ENCODE results near the gene TBC1D22A. TPM values are rescaled to one million over a fixed set of nuclear protein-coding genes. Genes with fewer than 3 reads are reported as not detected.

TBC1D22A gene
- polyA plus RNA-seq, 1 donor from 2014 or later = 9.3 TPM

GRCh38 chr22:47064016-47064415 lies 301.6 kb downstream of the TBC1D22A start:
- no peak overlapping the region for H2AFZ ChIP-seq (ENCODE audit: low read depth, low read length)
- no peaks in the 10 kb centered on the region for H3K79me2 ChIP-seq (replicated peaks; ENCODE audit: insufficient read depth, low read length)
- H3K9me2 ChIP-seq (ENCODE audit: insufficient read depth, low read length) = no peaks in the 10 kb centered on the region
- H3K9me3 ChIP-seq (ENCODE audit: low read length) = no peaks in the 10 kb centered on the region
- no peaks in the 10 kb centered on the region for H3K36me3 ChIP-seq (ENCODE audit: insufficient read depth, low read length)
- H3F3A ChIP-seq (ENCODE audit: insufficient read depth, low read length, poor library complexity, severe bottlenecking) = no peaks in the 10 kb centered on the region
- no peak for TF ChIP-seq SMC3 (conservative IDR thresholded peaks at IDR 0.05; ENCODE audit: poor library complexity)
- no peak for TF ChIP-seq MXI1 (conservative IDR thresholded peaks at IDR 0.05; ENCODE audit: poor library complexity, severe bottlenecking)
- TF ChIP-seq EZH2 (IDR thresholded peaks at IDR 0.05; ENCODE audit: borderline replicate concordance, insufficient read depth, low read length, poor library complexity, severe bottlenecking) = no peak
- TF ChIP-seq EP300 (conservative IDR thresholded peaks at IDR 0.05; ENCODE audit: poor library complexity, severe bottlenecking) = no peak
- TF ChIP-seq TAF1 (IDR thresholded peaks at IDR 0.05; ENCODE audit: low read depth) = no peak
- TF ChIP-seq RAD21 (conservative IDR thresholded peaks at IDR 0.05) = no peak
- TF ChIP-seq POLR2AphosphoS5 (IDR thresholded peaks at IDR 0.05) = no peak
- TF ChIP-seq CTCF (IDR thresholded peaks at IDR 0.05; ENCODE audit: poor library complexity, severe bottlenecking) = no peak
- no peak for TF ChIP-seq REST (IDR thresholded peaks at IDR 0.05; ENCODE audit: borderline replicate concordance)
- H4K20me1 ChIP-seq (ENCODE audit: insufficient read depth) = no peaks in the 10 kb centered on the region
- no peak overlapping the region for H3K4me3 ChIP-seq (ENCODE audit: low read length)
- H3K27me3 ChIP-seq (ENCODE audit: insufficient read depth, low read depth, low read length) = no peaks in the 10 kb centered on the region
- no peak overlapping the region for H3K27ac ChIP-seq (ENCODE audit: low read length)
- no peak overlapping the region for H3K4me2 ChIP-seq (ENCODE audit: low read length)
- H3K9ac ChIP-seq (ENCODE audit: low read length) = no peak overlapping the region

DNA sequence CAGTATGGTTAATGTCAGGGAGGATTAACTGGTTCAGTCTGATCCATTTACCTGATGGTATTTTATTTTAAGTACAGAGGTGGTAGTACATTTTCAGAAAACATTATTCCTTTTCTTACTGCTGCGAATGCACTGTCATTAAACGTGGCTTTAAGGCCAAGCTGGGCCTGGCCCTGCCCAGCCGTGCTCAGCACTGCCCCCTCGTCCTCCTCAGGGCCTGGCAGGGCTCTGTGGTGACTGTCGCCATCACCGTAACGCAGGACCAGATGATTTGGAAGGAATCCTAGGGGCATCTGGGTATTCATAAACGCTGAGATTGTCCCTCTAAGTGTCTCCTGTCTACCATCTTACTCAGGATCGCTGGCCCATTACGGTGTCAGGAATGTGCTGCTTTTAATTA lies 302.0 kb downstream of the TBC1D22A start:
- no peak overlapping the region for H3K9ac ChIP-seq (ENCODE audit: low read length)

More for the DNA sequence above, 302.0 kb downstream of the TBC1D22A start:
- no peaks in the 10 kb centered on the region for H3K9me3 ChIP-seq (ENCODE audit: low read length)
- no peaks in the 10 kb centered on the region for H3K9me2 ChIP-seq (ENCODE audit: insufficient read depth, low read length)
- no peaks in the 10 kb centered on the region for H3K79me2 ChIP-seq (replicated peaks; ENCODE audit: insufficient read depth, low read length)
- no peak overlapping the region for H2AFZ ChIP-seq (ENCODE audit: low read depth, low read length)
- H3K4me2 ChIP-seq (ENCODE audit: low read length) = no peak overlapping the region
- H3K36me3 ChIP-seq (ENCODE audit: insufficient read depth, low read length) = no peaks in the 10 kb centered on the region
- no peak overlapping the region for H3K4me3 ChIP-seq (ENCODE audit: low read length)
- H3K27ac ChIP-seq (ENCODE audit: low read length) = no peak overlapping the region
- no peak for TF ChIP-seq REST (IDR thresholded peaks at IDR 0.05; ENCODE audit: borderline replicate concordance)
- no peak for TF ChIP-seq EZH2 (IDR thresholded peaks at IDR 0.05; ENCODE audit: borderline replicate concordance, insufficient read depth, low read length, poor library complexity, severe bottlenecking)
- no peak for TF ChIP-seq POLR2AphosphoS5 (IDR thresholded peaks at IDR 0.05)
- TF ChIP-seq CTCF (IDR thresholded peaks at IDR 0.05; ENCODE audit: poor library complexity, severe bottlenecking) = no peak
- TF ChIP-seq MXI1 (conservative IDR thresholded peaks at IDR 0.05; ENCODE audit: poor library complexity, severe bottlenecking) = no peak
- TF ChIP-seq TAF1 (IDR thresholded peaks at IDR 0.05; ENCODE audit: low read depth) = no peak
- TF ChIP-seq RAD21 (conservative IDR thresholded peaks at IDR 0.05) = no peak
- no peak for TF ChIP-seq EP300 (conservative IDR thresholded peaks at IDR 0.05; ENCODE audit: poor library complexity, severe bottlenecking)
- no peak for TF ChIP-seq SMC3 (conservative IDR thresholded peaks at IDR 0.05; ENCODE audit: poor library complexity)
- no peaks in the 10 kb centered on the region for H3K27me3 ChIP-seq (ENCODE audit: insufficient read depth, low read depth, low read length)
- H3F3A ChIP-seq (ENCODE audit: insufficient read depth, low read length, poor library complexity, severe bottlenecking) = no peaks in the 10 kb centered on the region
- no peaks in the 10 kb centered on the region for H4K20me1 ChIP-seq (ENCODE audit: insufficient read depth)
